ENCODE measurements around the gene CCDC112. TPM values are rescaled to one million over a fixed set of nuclear protein-coding genes. Genes with fewer than 3 reads are reported as not detected.

CCDC112 gene
- total and polyA plus RNA-seq, 2 donors (not counting 3 experiments of a cell fraction or from before 2014, with no cell fraction given) = 2.4 to 9.6 TPM

GRCh38 chr5:115317736-115318135, 21.3 kb upstream of the CCDC112 start:
- POLR2A ChIA-PET = no interaction called here
- no peaks in the 10 kb centered on the region for H3K9me3 ChIP-seq (replicated peaks; ENCODE audit: control insufficient read depth, insufficient read depth, low read length)
- H3K9ac ChIP-seq (replicated peaks; ENCODE audit: extremely low read depth, insufficient read depth, low read length) = no peak overlapping the region
- no peak overlapping the region for H2AFZ ChIP-seq (ENCODE audit: low read depth, low read length)
- no peaks in the 10 kb centered on the region for H3K36me3 ChIP-seq (ENCODE audit: control insufficient read depth in 2 of 2, extremely low read depth in 1 of 2, insufficient read depth in 2 of 2, low read length in 2 of 2)
- DNase-seq (ENCODE audit: low read depth, low spot score) = no peak
- no TSS peak for BruUV-seq (replicated peaks)
- H3K4me2 ChIP-seq (ENCODE audit: insufficient read depth, low read length) = no peak overlapping the region
- dilution Hi-C loops (cut with MboI; ENCODE audit: extremely low pct_ligation_motif_present, low sequenced_read_pairs) = loop anchor here (25.0 kb wide), 1 partner anchor 220 kb away; the partner anchor contains the start of gene FEM1C
- H3K9me1 ChIP-seq (replicated peaks; ENCODE audit: control insufficient read depth, extremely low read depth, insufficient read depth, low read length) = no peaks in the 10 kb centered on the region
- TF ChIP-seq MYC (IDR thresholded peaks at IDR 0.05; ENCODE audit: low read depth, low read length) = no peak
- no peak for TF ChIP-seq POLR2A (IDR thresholded peaks at IDR 0.05; ENCODE audit: low read depth, low read length)
- TF ChIP-seq EZH2 (IDR thresholded peaks at IDR 0.05; ENCODE audit: borderline replicate concordance, low read depth, low read length, severe bottlenecking) = no peak
- TF ChIP-seq JUN (IDR thresholded peaks at IDR 0.05; ENCODE audit: borderline replicate concordance, insufficient read depth, insufficient read length, low read depth) = no peak
- TF ChIP-seq CTCF (IDR thresholded peaks at IDR 0.05; ENCODE audit: extremely low read depth in 1 of 2, insufficient read depth in 1 of 2, low read depth in 1 of 2, low read length in 2 of 2) = no peak
- no peak for TF ChIP-seq MAX (IDR thresholded peaks at IDR 0.05; ENCODE audit: insufficient read depth, insufficient read length)
- TF ChIP-seq GATA2 (IDR thresholded peaks at IDR 0.05; ENCODE audit: insufficient read depth, insufficient read length, low read depth, low read length) = no peak
- no peak for TF ChIP-seq FOS (IDR thresholded peaks at IDR 0.05; ENCODE audit: borderline replicate concordance, insufficient read depth, low read length)
- no peak for TF ChIP-seq POLR2AphosphoS5 (IDR thresholded peaks at IDR 0.05; ENCODE audit: insufficient read depth, low read depth, low read length)
- intact Hi-C loops (cut with micrococcal nuclease) = no loop called here
- no peaks in the 10 kb centered on the region for H3K27me3 ChIP-seq (ENCODE audit: control insufficient read depth in 2 of 2, insufficient read depth in 2 of 2, low read length in 2 of 2)
- no peaks in the 10 kb centered on the region for H3K4me1 ChIP-seq (ENCODE audit: control insufficient read depth, extremely low read depth, insufficient read depth, low read length)
- CTCF ChIA-PET = interaction anchor here (1.7 kb wide), 1 partner anchor 9 kb away, joined by 5 read pairs; no protein-coding TSS in a partner anchor
- FAIRE-seq = no peak
- H4K20me1 ChIP-seq (replicated peaks; ENCODE audit: control insufficient read depth, extremely low read depth, insufficient read depth, low read length) = no peaks in the 10 kb centered on the region
- H3K79me2 ChIP-seq (ENCODE audit: control insufficient read depth, insufficient read depth, low read length) = no peaks in the 10 kb centered on the region
- no peak overlapping the region for H3K4me3 ChIP-seq (replicated peaks in 1 of 3; ENCODE audit: insufficient read depth in 1 of 3, low read depth in 1 of 3, low read length in 3 of 3)
- H3K27ac ChIP-seq (ENCODE audit: insufficient read depth, low read depth, low read length) = no peak overlapping the region

All from endothelial cell of umbilical vein (primary cell).